ENCODE data around the gene AKAP6.
"Not testable (repeated sequence)": the region's sequence is repeated elsewhere in the genome, so short reads cannot be mapped to it uniquely, and the experiment has no call there.

Gene AKAP6

GRCh38 chr14:32763673-32764072 is 434.6 kb downstream of the AKAP6 start:
- no peak for DNase-seq (ENCODE audit: low spot score)

- no peak for DNase-seq (ENCODE audit: low spot score)
These were observed 435.0 kb downstream of the AKAP6 start for GRCh38 chr14:32764131-32764530.

GRCh38 chr14:32770422-32770821 is 441.3 kb downstream of the AKAP6 start:
- no peak for DNase-seq (ENCODE audit: low spot score)

DNA sequence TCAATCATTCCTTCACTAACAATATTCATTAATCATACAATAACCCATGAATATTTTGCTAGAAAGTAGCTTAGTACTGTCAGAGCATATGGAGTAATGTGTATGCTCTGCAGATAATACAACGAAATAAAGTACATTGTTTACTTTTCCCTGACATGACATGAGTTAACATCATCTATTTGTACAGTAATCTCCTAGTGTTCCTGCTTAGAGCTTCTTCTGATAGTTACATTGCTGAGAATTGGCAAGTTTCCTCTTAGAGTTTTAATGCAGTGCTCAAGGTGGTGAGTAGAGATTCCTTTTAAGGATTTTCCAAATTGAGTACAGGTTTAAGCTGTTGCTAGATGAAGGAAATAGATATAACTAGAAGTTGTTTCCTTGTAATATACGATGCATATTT is 445.1 kb downstream of the AKAP6 start:
- no peak for DNase-seq (ENCODE audit: low spot score)

DNA sequence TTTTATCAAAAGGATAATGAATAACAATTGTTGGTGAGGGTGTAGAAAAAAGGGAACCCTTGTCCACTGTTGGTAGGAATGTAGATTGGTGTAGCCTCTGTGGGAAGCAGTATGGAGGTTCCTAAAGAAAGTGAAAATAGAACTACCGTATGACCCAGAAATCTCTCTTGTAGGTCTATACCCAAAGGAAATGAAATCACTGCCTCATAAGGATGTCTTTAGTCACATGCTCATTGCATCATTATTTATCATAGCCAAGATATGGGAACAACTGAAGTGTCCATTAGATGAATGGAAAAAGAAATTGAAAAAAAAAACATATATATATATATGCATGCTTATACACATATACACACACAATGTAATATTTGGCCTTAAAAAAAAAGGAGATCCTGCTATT is 450.7 kb downstream of the AKAP6 start:
- no peak for DNase-seq (ENCODE audit: low spot score)

DNA sequence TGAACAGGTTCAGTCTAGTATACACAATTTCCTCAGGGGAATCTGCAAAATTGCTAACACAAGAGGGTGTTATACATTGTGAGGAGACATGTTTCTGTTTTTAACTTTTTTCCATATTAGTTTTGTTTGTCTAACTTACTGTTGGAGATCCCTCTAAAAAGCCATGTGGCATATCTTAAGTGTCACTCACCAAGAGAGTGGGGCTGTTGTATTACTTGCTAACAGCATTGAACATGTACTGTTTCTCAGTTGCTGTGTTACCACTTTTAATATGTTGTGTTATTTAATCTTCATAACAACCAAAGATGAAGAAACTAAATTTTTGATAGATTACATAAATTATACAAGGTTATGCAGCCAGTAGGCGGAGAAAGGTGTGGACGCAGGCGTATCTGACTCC is 455.3 kb downstream of the AKAP6 start:
- no peak for DNase-seq (ENCODE audit: low spot score)

DNA sequence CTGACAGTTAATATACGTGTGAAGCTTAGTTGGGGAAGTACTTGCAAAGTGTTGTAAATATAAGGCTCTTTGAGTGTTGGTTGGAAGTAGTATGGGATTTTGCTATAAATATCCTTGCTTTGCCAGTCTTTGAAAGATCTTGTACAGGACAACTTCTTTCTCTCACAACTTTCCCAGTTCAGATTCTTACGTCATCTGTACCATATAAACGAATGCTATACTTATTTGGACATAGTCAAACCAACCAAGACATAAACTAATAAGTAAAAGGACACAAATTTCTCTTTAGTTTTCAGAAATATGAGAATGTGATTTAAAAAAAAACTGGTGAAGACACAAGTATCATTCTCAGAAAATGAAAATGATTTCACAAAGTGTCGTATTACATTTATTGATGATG is 456.5 kb downstream of the AKAP6 start:
- DNase-seq (ENCODE audit: low spot score), result no peak

DNA sequence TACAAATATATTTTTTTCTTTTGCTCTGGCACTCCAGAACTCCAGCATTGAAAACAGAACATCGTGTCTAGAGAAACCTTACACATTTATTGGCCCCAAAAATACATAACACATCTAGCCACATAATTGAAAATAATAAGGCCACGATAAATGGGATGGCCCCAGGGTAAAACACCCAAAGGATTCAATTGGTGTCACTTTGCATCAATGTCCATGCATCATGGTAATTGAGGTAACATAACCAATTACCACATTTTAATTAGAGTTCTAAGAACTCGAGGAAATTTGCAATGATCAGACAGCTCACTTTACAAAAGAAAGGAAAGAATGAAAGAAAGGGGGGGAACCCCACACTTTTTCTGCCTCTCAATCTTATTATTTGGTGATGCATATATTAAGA is 457.8 kb downstream of the AKAP6 start:
- no peak for DNase-seq (ENCODE audit: low spot score)

DNA sequence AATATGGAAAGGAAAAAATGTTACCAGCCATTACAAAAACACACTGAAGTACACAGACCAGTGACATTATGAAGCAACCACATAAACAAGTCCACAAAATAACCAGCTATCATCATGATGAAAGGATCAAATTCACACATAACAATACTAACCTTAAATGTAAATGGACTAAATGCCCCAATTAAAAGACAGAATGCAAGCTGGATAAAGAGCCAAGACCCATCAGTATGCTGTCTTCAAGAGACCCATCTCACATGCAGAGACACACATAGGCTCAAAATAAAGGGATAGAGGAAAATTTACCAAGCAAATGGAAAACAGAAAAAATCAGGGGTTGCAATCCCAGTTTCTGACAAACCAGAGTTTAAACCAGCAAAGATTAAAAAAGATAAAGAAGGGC is 463.9 kb downstream of the AKAP6 start:
- DNase-seq (ENCODE audit: low spot score), result not testable (repeated sequence)

GRCh38 chr14:32800320-32800719 is 471.2 kb downstream of the AKAP6 start:
- DNase-seq (ENCODE audit: low spot score), result no peak

DNA sequence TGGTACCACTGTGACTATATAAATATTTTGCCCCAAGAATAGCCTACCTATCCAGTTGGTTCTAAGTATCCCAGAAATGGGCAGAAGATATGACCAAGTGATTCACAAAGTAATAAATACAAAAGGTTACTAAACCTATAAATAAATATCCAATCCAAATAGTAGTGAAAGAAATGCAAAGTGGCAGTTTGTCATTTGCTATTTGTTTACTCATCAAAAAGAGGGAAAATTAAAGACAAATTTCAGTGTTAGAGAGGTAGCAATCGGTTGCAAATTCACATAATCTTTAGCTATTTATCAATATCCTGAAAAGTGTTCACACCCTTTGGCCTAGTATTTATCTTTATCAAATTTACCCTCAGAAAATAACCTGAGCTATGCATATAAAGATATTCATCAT is 473.2 kb downstream of the AKAP6 start:
- no peak for DNase-seq (ENCODE audit: low spot score)

GRCh38 chr14:32805979-32806378 is 476.9 kb downstream of the AKAP6 start:
- DNase-seq (ENCODE audit: low spot score), result no peak

GRCh38 chr14:32808644-32809043 is 479.5 kb downstream of the AKAP6 start:
- DNase-seq (ENCODE audit: low spot score), result no peak

DNA sequence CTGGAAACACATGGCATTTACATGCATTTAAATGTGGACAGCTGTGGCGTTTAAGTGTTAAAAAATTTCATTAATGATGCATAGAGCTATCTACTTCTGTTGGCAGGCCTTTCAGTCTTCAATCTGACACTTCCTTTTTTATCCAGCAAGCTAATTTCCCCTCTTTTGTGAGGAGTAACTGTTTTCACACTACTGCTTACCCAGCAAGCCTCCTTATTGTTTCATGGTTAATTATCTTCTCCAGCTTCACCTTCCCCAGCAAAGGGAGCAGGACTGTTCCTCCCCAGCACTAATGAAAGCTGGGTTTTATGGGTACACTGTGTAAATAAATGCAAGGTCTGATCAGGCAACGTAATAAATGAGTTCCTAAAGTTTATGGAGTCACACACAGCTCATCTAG is 480.2 kb downstream of the AKAP6 start:
- no peak for DNase-seq (ENCODE audit: low spot score)

DNA sequence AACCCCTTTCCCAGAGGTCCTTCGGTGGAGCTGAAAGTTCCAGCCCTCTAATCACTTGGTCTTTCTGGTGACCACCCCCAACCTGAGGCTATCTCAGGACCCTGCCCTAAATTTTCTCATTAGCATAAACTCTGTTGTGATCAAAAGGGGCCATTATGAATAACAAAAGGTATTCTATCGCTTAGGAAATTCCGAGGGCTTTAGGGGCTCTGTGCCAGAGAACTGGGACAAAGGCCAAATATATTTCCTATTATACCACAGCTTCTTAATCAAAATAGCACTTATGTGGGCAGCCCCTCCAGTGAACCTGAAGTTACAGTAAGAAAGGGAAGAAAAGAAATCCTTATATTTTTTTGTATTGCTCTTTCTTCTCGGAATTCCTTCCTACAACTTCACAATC is 484.3 kb downstream of the AKAP6 start:
- no peak for DNase-seq (ENCODE audit: low spot score)

DNA sequence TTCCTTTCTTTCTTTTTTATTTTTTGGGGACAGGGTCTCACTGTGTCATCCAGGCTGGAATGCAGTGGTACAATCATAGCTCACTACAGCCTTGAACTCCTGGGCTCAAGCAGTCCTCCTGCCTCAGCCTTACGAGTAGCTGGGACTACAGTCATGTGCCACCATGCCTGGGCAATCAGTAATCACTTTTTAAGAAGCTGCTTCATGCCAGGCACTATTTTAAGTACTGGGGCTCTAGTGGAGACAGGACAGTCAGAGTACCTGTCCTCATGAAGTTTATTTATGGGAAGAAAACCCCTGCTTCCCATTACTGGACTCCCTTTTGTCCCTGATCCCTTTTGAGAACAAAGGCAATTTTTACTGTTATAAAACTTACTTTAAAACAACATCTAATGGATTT is 485.6 kb downstream of the AKAP6 start:
- no peak for DNase-seq (ENCODE audit: low spot score)

DNA sequence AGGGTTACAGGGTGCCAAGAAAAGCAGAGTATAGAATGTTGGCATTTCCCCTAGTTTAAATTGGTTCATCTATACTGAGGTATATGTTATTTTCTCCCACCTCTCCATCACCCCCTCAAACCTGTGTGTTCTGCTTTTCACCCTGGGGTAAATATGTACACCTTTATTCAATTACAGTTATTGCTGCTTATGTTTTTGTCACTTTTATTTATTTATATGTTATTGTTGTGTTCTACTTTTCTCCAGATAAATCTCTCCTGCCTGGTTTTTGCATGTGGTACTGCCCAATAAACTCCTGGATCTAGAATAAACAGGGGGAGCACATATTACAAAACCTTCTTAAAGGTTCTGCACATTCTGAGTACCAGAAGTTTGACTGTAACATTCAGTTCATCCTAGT is 487.5 kb downstream of the AKAP6 start:
- no peak for DNase-seq (ENCODE audit: low spot score)

DNA sequence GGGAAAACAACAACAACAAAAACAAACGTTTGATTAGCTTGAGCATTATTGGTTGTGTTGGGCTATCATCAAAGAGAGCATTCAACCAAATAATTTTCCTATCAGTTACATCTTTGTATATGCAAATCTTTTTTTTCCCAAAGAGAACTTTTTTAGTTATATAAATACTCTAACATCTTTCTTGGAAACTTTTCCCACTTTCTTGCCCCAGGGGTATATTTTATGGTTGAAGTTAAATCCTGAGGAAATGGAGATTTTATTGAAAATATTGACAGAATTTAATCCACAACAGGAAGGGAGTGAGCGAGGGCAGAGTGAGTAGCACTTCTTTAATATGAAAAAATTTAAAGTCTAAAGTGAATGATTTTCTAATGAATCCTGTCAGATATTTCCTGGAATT is 488.7 kb downstream of the AKAP6 start:
- no peak for DNase-seq (ENCODE audit: low spot score)

- no peak for DNase-seq (ENCODE audit: low spot score)
These were observed 489.5 kb downstream of the AKAP6 start for GRCh38 chr14:32818581-32818980.

DNA sequence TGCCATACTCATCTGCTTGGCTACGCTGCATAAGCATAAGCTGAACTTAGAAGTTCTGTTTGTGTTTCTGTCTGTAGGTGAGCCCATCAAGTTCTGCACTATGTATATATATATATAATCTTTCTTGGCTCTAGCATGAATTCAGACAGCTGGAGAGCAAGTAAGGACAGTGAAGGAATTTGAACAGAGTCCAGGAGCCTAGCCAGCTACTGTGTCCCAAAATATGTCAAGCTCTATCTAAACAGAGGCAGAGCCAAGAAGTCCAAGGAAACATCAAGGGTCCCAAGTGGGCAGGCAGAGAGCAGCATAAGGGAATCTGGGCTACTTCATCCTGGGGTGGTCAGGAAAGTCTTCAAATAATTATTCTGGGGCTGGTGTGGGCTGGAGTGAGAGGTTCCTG is 491.1 kb downstream of the AKAP6 start:
- no peak for DNase-seq (ENCODE audit: low spot score)

DNA sequence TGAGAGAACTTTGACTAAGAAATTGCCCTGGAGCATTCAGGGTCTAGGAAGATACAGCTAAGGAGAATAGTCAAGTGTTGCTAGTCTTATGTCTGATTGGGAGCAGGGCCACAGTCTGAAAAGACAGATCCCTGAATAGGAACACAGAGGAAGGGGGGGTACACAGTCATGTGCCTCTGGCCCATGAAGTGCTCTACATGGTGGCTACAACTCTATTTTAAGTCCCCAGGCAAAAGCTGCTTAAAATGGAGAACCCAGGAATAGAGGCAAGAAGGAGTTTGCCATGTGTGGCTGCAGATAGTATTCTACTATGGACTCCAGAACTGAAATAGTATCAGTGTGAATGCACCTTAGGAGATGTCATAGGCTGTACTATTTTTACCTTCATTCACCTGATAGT is 491.6 kb downstream of the AKAP6 start:
- DNase-seq (ENCODE audit: low spot score), result no peak

- DNase-seq (ENCODE audit: low spot score), result no peak
These were observed 493.0 kb downstream of the AKAP6 start for GRCh38 chr14:32821964-32822653.

DNA sequence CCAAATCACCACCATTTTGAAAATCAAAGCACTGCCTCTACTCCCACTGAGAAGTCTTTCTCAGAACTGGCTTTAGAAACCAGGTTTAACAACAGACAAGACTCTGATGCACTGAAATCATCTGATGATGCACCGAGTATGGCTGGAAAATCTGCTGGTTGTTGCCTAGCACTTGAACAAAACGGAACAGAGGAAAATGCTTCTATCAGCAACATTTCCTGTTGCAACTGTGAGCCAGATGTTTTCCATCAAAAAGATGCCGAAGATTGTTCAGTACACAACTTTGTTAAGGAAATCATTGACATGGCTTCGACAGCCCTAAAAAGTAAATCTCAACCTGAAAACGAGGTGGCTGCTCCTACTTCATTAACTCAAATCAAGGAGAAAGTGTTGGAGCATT is 494.6 kb downstream of the AKAP6 start:
- DNase-seq (ENCODE audit: low spot score), result no peak

DNA sequence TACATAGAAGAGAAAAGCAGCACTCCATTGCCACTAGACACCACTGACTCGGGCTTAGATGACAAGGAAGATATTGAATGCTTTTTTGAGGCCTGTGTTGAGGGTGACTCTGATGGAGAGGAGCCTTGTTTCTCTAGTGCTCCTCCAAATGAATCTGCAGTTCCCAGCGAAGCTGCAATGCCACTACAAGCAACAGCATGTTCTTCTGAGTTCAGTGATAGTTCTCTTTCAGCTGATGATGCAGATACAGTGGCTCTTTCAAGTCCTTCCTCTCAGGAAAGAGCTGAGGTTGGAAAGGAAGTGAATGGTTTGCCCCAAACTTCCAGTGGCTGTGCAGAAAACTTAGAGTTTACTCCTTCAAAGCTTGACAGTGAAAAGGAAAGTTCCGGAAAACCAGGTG is 495.1 kb downstream of the AKAP6 start:
- no peak for DNase-seq (ENCODE audit: low spot score)

- DNase-seq (ENCODE audit: low spot score), result no peak
These were observed 496.0 kb downstream of the AKAP6 start for GRCh38 chr14:32825058-32825457.

All from SW480 (cell line).